Coronary artery (tissue), 2 donors: ENCODE measurements around the gene SV2C.

Experiments used
- DNase-seq: peaks from one replicate; pipeline ENCODE4 v3.0.0-alpha.2; 2017; ENCODE audit warnings: low spot score
- H3K27ac ChIP-seq, 2 donors: fragments of 200-600 bp; sonication (generic); one replicate each; pipeline ENCODE4 v1.5.1; 2016 to 2019
- H3K4me3 ChIP-seq: fragments of 200-600 bp; sonication (generic); 2 replicates; pipeline ENCODE4 v1.5.1; 2016; ENCODE audit warnings: mild to moderate bottlenecking, moderate library complexity
- TF ChIP-seq, protein P1 (sequence below): fragments of 200-600 bp; sonication (generic); IDR thresholded peaks from one replicate; pipeline ENCODE4 v1.5.1; 2019; ENCODE audit warnings: antibody characterized with exemption

SV2C gene

DNA sequence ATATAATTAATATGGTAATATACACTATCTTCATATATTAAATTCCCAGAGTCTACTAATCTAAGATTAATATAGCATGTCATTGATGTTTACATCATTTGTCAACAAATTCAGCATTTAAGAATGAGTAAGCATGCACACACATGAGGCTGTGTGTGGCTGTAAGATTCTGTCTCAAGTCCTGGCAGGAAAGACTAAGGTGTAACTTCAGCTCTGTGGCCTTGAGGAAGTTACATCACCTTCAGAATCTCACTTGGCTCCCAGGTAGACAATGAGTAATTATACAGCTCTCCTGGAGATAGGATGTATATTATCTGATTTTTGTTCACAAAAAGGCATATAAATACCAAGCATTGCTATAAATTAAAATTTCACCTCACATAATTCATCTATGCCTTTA lies 200.5 kb downstream of the SV2C start:
- no peak overlapping the region for H3K4me3 ChIP-seq
- no peak overlapping the region for H3K27ac ChIP-seq
- DNase-seq = no peak
- TF ChIP-seq, protein P1, sequence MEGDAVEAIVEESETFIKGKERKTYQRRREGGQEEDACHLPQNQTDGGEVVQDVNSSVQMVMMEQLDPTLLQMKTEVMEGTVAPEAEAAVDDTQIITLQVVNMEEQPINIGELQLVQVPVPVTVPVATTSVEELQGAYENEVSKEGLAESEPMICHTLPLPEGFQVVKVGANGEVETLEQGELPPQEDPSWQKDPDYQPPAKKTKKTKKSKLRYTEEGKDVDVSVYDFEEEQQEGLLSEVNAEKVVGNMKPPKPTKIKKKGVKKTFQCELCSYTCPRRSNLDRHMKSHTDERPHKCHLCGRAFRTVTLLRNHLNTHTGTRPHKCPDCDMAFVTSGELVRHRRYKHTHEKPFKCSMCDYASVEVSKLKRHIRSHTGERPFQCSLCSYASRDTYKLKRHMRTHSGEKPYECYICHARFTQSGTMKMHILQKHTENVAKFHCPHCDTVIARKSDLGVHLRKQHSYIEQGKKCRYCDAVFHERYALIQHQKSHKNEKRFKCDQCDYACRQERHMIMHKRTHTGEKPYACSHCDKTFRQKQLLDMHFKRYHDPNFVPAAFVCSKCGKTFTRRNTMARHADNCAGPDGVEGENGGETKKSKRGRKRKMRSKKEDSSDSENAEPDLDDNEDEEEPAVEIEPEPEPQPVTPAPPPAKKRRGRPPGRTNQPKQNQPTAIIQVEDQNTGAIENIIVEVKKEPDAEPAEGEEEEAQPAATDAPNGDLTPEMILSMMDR = no peak

DNA sequence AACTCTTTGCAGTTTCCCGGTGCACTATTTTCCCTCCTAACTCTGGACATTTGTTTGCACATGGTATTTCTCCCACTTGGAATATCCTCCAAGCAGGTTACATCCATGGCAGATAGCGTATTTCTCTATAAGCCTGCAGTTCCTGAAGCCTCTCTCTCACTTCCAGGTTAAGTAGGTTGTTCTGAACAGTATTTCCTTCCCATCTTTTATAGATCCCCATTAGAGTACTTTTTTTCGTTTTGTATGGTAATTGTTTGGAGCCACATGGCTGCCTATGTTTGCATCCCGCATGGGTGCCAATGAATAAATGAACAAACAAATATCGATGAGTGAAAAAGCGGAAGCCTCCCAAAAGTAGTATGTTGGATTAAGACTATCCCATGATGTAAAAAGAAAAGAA lies 206.5 kb downstream of the SV2C start:
- Histone ChIP-seq H3K4me3 (no peak overlapping the region), H3K27ac (no peak overlapping the region)
- DNase-seq = no peak
- TF ChIP-seq, protein P1 = no peak

DNA sequence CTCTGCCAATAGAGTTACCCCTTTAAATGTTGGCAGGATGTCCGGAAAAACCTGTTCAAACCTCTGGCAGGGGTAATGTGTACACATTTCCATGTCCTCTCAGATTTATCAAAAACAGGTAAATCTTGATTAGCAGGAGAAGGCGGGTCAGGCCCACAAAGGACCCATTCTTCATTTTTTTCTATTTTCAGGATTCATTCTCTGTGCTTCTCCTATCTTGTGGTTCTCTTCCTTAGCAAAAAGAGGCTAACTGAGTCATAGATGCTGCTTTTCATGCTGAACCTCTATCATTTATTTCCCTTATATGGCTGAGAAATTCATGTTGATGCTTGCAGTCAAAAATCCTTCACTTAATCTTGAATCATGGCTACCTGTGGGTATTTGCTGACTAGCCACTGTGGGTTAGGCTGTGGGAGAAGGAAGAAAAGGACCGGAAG lies 207.2 kb downstream of the SV2C start:
- H3K4me3 ChIP-seq = no peak overlapping the region
- TF ChIP-seq, protein P1 = no peak
- DNase-seq = no peak
- H3K27ac ChIP-seq = no peak overlapping the region

DNA sequence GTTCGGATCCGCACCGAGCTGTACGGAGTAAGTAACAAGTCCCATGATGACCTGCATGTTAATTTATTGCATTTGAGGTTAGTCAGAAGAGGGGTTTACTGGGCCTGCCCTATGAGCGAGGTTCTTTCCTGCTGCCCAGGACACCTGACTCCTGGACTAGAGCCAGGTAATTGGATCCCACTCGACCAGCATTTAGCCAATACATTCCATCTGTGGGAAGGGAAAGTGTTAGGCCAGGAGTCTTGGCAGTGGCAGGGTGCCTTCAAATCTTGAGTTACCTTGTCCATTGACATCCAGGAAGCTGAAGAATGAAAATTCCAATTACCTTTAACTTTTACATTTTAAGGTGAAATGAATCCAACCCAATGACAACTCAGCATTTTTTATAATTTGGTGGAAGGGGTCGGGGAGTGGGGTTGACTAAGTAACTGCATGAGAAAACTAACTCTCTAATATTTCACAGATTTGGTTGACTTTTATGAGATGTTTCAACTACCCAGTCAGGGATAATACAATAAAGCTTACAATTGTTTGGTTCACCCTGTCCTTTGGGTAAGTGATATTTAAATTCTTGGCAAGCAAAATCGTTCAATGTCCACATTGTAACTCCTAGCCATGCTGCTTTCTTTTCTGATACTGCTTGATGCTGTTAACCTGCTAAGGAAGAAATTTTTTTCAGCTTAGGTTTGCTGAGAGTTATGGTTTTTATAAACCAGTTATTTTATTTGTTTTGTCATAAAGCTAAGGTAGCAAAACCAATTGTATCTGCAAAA lies 208.3 kb downstream of the SV2C start:
- no peak overlapping the region for H3K4me3 ChIP-seq
- peak overlapping the region in 1 of 2 donors; percentile 65 for H3K27ac ChIP-seq
- TF ChIP-seq, protein P1 = no peak
- no peak for DNase-seq

DNA sequence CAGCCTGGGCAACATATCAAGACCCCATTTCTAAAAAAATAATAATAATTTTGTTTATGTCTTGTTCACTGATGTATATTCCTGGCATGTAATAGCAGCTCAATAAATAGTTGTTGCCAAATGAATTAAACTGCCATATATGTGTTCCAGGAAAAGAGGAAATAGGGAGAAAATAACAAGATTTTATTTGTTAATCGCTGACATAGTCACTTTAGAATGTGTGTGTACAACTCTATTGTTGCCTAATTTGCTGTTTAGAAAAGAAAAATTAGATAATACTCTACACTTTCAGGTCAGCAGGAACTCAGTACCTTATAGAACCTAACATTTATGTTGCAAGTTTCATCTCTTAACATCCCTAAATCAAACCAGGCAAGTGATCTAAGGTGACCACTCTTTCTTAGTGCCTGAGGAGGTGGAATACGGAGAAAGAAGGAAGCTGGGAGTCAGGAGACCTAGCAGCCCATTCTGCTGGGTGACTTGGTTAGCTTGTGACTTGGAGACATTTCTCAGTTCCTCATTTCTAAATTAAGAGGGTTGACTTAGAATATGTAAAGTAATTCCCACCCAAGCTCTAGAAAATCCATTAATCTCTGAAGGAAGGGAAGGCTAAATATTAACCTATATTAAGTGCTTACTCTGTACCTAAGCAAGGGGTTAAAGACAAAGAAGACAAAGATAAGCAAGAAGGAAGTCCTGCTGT lies 209.6 kb downstream of the SV2C start:
- TF ChIP-seq, protein P1 = no peak
- no peak for DNase-seq
- H3K27ac ChIP-seq = peak overlapping the region in 1 of 2 donors; percentile 43
- no peak overlapping the region for H3K4me3 ChIP-seq

DNA sequence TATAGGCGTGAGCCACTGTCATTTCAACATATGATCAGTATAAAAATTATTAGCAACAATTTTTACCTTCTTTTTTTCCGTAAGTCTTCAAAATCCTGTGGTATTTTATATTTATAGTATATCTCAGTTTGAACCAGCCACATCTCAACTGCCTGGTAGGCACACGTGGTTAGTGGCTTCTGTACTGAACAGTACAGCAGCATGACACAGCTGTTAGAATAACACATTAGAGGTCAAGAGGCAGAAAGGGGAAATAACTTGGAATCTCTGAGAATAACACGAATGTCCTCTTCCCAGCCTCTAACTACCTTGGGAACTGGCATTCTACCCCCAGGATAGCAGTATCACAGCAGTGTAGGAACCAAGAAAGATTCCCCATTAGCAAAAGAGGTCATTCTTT lies 211.4 kb downstream of the SV2C start:
- TF ChIP-seq, protein P1 = no peak
- Histone ChIP-seq H3K4me3 (no peak overlapping the region), H3K27ac (peak overlapping the region in 1 of 2 donors; percentile 51)
- DNase-seq = no peak

DNA sequence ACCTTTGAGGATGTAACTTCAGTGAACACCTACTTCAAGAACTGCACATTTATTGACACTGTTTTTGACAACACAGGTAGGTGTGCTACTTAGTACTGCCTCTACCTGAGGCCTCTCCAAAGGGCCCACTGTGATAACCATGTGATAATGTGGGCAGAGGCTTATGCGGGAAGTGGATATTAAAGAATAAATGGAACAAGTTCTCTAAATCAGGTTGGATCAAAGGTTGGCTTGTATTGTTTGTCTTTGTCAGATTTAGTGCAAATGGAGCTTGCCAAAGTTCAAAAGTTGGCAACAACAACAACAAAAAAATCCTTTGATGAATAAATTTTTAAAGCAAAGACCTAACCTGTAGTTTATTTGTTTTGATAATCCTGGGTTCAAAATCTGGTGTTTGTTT lies 215.7 kb downstream of the SV2C start:
- TF ChIP-seq, protein P1 = no peak
- Histone ChIP-seq H3K27ac (no peak overlapping the region), H3K4me3 (no peak overlapping the region)
- DNase-seq = no peak
